Lower lobe of right lung (tissue), 2 donors: ENCODE results near the gene S100A14. TPM values are rescaled to one million over a fixed set of nuclear protein-coding genes. Genes with fewer than 3 reads are reported as not detected.
A peak's percentile ranks its signal among the peaks of the same experiment; 100 is the strongest.

Experiments used
- ATAC-seq, 2 donors: fragments of 200-7000 bp; cut with Tn5 transposase; one replicate each; pipeline ENCODE4 v1.9.1; 2020 to 2022; ENCODE audit warnings: mild to moderate bottlenecking in 2 of 2, moderate library complexity in 2 of 2
- DNase-seq: peaks from one replicate; pipeline ENCODE4 v3.0.0-alpha.2; 2020
- H3K27ac ChIP-seq: fragments of 200-600 bp; one replicate; pipeline ENCODE4 v1.8.0; 2022
- H3K27me3 ChIP-seq: fragments of 200-600 bp; one replicate; pipeline ENCODE4 v1.8.0; 2022; ENCODE audit warnings: low read depth
- H3K36me3 ChIP-seq: fragments of 200-600 bp; one replicate; pipeline ENCODE4 v1.8.0; 2022; ENCODE audit warnings: mild to moderate bottlenecking
- H3K4me1 ChIP-seq: fragments of 200-600 bp; one replicate; pipeline ENCODE4 v1.8.0; 2022
- H3K4me3 ChIP-seq: fragments of 200-600 bp; one replicate; pipeline ENCODE4 v1.8.0; 2022; ENCODE audit warnings: mild to moderate bottlenecking
- H3K9me3 ChIP-seq: fragments of 200-600 bp; one replicate; pipeline ENCODE4 v1.8.0; 2022
- intact Hi-C: fragments of 100-400 bp; cut with DNase I; formaldehyde crosslinking; loops from one replicate; pipeline ENCODE4 v1.11.0; 2022
- total RNA-seq: library from RNA; stranded (reverse); fragmentation: NEBNext Ultra II Directional; extraction: Animal tissue kit (Norgen Biotek cat#: 25700); gene quantifications from one replicate; pipeline ENCODE4 v1.2.1, GENCODE V29; 2021
- TF ChIP-seq, protein P1 (sequence below): fragments of 200-600 bp; IDR thresholded peaks from one replicate; pipeline ENCODE4 v1.8.0; 2022; ENCODE audit warnings: antibody characterized with exemption, mild to moderate bottlenecking
- donor health status: DM: no; HTN: yes; CAD: no; lungs with severe emphysema.

The S100A14 gene
- total RNA-seq, 1 donor from 2014 or later, result 138 TPM

DNA sequence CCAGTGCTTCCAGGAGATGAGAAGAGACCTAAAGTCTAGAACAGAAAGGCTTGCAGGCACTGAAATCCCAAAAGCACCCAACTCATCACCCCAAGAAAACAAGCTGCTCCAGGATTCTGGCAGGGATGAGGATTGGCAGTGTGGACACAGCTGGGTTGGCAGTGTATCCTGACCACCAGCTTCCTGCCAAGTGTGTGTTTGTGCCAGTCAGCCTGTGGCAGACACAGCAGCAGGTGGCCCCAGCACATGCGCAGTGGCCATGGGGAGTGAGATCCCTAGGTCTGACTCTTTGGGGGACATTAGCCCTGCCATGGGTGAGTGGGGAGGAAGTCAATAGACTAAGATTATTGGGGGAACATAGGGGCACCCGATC is 33.7 kb upstream of the S100A14 start:
- ATAC-seq (peak in 1 of 2 donors; percentile 11), DNase-seq (no peak)
- Histone ChIP-seq H3K27me3 (no peaks in the 10 kb centered on the region), H3K36me3 (peaks cover 20% of the 10 kb centered on the region), H3K27ac (no peak overlapping the region), H3K9me3 (no peaks in the 10 kb centered on the region), H3K4me3 (no peak overlapping the region), H3K4me1 (peaks cover 20% of the 10 kb centered on the region)
- intact Hi-C loops, result no loop called here
- TF ChIP-seq, protein P1, sequence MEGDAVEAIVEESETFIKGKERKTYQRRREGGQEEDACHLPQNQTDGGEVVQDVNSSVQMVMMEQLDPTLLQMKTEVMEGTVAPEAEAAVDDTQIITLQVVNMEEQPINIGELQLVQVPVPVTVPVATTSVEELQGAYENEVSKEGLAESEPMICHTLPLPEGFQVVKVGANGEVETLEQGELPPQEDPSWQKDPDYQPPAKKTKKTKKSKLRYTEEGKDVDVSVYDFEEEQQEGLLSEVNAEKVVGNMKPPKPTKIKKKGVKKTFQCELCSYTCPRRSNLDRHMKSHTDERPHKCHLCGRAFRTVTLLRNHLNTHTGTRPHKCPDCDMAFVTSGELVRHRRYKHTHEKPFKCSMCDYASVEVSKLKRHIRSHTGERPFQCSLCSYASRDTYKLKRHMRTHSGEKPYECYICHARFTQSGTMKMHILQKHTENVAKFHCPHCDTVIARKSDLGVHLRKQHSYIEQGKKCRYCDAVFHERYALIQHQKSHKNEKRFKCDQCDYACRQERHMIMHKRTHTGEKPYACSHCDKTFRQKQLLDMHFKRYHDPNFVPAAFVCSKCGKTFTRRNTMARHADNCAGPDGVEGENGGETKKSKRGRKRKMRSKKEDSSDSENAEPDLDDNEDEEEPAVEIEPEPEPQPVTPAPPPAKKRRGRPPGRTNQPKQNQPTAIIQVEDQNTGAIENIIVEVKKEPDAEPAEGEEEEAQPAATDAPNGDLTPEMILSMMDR, result no peak

- Histone ChIP-seq H3K4me3 (no peak overlapping the region), H3K27me3 (no peaks in the 10 kb centered on the region), H3K9me3 (no peaks in the 10 kb centered on the region), H3K27ac (no peak overlapping the region), H3K4me1 (peaks cover 20% of the 10 kb centered on the region), H3K36me3 (peaks cover 26% of the 10 kb centered on the region)
- TF ChIP-seq, protein P1, result no peak
- DNase-seq, result no peak
- no peak for ATAC-seq
- intact Hi-C loops, result no loop called here
Measured at GRCh38 chr1:153649137-153649862, 33.2 kb upstream of the S100A14 start.

DNA sequence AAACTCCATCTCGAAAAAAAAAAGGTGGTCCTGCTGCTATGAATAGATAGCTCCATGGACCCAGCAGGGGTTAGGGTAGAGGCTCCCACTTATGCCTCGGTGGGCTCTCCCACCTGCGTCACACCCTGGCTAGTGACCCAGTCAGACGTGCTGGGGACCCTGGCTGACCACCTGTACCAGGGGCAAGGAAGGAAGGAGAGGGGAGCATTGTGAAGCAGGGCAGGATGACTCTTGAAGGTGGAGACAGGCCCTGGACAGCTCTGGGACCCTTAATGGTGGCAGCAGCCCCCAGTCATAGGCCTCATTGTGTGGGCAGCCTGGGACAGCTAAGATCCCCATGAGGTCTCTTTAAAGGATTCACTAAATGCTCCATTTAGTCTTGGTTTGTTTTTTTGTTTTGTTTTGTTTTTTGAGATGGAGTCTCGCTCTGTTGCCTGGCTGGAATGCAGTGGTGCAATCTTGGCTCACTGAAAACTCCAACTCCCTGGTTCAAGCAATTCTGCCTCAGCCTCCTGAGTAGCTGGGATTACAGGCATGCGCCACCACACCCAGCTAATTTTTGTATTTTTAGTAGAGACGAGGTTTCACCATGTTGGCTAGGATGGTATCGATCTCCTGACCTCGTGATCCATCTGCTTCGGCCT is 32.0 kb upstream of the S100A14 start:
- Histone ChIP-seq H3K36me3 (peaks cover 38% of the 10 kb centered on the region), H3K27ac (no peak overlapping the region), H3K9me3 (no peaks in the 10 kb centered on the region), H3K4me1 (peaks cover 24% of the 10 kb centered on the region), H3K4me3 (no peak overlapping the region), H3K27me3 (no peaks in the 10 kb centered on the region)
- ATAC-seq (no peak), DNase-seq (no peak)
- intact Hi-C loops, result no loop called here
- TF ChIP-seq, protein P1, result no peak

DNA sequence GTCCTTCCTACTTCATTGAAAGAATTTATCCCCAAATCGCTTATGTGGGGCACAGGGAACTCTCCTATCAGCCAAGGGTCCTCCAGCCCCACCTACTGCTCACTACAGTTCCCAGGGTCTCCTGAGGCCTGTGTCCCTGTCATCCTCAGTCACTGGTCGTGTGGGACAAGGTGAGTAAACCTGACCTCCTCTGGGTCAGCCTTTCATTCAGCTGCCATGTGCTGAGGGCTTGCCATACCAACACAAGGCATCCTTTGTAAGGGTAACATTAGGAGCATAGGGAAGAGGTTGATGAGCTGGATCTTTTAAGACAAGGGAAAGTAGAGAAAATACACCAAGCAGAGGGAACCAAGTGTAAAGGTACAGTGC is 31.2 kb upstream of the S100A14 start:
- H3K36me3 ChIP-seq, result peaks cover 45% of the 10 kb centered on the region
- no peaks in the 10 kb centered on the region for H3K9me3 ChIP-seq
- H3K27ac ChIP-seq, result peak overlapping the region; percentile 13
- peaks cover 17% of the 10 kb centered on the region for H3K4me1 ChIP-seq
- DNase-seq, result no peak
- ATAC-seq, result peak; percentile 7 to 27
- intact Hi-C loops, result no loop called here
- no peak overlapping the region for H3K4me3 ChIP-seq
- TF ChIP-seq, protein P1, result no peak
- no peaks in the 10 kb centered on the region for H3K27me3 ChIP-seq

GRCh38 chr1:153646672-153647345 is 30.7 kb upstream of the S100A14 start:
- Histone ChIP-seq H3K4me3 (no peak overlapping the region), H3K36me3 (peaks cover 51% of the 10 kb centered on the region), H3K27ac (peak overlapping the region; percentile 13), H3K27me3 (no peaks in the 10 kb centered on the region), H3K9me3 (no peaks in the 10 kb centered on the region), H3K4me1 (peaks cover 17% of the 10 kb centered on the region)
- ATAC-seq (peak; percentile 59 to 61), DNase-seq (no peak)
- TF ChIP-seq, protein P1, result no peak
- intact Hi-C loops, result no loop called here
